ENCODE data around the gene PUSL1.

PUSL1 gene, protein sequence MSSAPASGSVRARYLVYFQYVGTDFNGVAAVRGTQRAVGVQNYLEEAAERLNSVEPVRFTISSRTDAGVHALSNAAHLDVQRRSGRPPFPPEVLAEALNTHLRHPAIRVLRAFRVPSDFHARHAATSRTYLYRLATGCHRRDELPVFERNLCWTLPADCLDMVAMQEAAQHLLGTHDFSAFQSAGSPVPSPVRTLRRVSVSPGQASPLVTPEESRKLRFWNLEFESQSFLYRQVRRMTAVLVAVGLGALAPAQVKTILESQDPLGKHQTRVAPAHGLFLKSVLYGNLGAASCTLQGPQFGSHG

DNA sequence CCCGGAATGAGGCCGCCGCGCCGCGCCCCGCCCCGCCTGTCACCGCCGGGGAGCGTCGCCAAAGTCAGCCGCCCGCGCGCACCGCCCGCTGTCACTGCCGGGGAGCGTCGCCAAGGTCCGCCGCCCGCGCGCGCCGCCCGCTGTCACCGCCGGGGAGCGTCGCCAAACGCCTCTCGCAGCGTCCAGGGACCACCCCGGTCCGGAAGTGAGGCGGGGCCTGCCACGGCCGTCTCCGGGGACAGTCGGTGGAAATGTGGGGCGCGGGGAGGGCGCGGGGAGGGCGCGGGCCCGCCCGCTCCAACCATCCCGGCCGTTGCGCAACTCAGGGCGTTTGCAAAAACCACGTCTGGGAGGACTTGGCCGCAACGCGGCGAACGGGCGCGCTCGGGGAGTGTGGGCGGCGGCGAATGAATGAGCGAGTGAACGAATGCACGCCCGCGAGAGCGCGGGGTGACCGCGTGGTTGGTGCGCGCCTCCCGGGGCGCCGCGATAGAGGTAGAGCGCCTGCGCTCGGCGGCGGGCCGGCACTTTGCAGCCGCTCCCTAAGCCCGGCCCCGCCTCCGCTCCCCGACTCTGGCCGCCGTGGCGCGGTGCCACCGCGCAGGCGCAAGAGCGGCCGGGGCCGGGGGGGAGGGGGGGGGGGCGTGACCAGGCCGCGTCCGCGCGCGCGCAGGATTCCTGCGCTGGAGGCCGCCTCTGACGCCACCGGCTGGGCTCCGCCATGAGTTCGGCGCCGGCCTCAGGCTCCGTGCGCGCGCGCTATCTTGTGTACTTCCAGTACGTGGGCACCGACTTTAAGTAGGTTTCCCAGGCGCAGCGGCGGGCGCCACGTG is at the start of gene PUSL1, which contains the start of gene ACAP3:
Gene PUSL1 (plus strand): TSS at position 675 of the 833 bp plus-strand sequence. CDS start 47 bp downstream, at position 722.
Gene ACAP3 (minus strand): TSS at position 8 of the 833 bp plus-strand sequence. CDS start 115 bp downstream, outside the sequence.
- DNase-seq (ENCODE audit: low read depth in 3 of 3), result peak; percentile 77 to 88 (median 82)

DNA sequence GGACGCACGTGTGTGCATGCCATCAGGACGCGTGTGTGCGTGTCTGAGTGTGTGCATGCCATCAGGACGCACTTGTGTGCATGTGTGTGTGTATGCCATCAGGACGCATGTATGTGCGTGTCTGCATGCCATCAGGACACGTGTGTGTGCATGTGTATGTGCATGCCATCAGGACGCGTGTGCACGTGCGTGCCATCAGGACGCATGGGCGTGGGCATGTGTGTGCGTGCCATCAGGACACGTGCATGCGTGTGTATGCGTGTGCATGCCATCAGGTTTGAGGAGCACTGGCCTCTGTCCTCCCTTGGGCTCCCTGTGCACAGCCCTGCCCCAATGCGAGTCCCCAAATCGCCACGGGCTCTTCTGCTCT is 49.3 kb upstream of the PUSL1 start:
- no peak for DNase-seq (ENCODE audit: low read depth in 3 of 3)

DNA sequence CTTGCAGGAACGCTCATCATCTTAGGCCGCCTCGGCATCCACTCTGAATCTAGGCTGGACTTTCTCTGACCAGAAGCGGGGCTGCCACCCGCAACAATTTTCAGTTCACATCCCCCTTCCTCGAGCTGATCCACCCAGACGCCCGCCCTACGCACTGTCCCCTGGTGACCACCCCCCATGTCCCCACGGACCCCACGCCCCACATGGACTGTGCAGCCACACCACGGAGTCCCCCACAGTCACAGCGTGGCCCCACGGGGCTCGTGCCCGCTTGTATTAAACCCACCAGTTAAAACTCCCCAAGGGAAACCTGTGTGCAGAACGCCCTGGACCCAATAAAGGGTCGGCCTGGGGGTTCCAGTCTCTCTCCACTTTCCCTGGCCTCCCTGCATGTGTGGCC is 48.9 kb upstream of the PUSL1 start:
- DNase-seq (ENCODE audit: low read depth in 3 of 3), result no peak

DNA sequence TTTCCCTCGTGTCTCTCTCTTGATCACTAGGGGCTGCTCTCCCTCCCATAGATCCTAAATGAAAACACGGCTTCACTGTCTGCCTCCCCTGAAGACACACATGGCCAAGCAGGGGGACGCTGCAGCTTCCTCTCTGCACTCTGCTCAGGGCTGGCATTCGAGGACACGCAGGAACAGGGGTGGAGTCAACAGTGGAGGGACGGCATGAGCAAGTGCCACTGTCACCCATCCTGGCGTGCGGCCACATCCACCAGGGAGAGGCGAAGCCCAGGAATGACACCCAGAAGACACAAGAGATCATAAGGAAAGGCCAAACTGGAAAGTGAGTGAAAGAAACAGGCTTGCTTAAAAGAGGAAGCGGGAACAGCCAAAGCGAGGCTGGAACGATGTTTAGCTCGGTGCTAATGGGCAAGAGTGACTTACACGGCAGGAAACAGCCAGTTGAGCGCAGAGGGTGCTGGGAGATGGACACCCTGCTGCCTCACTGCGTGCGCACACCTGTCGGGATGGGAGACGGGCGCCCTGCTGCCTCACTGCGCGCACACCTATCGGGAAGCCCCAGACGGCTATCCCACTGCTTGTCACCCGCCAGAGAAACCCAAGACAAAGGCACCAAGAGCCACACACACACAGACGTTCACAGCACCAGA is 48.3 kb upstream of the PUSL1 start:
- DNase-seq (ENCODE audit: low read depth in 3 of 3), result no peak

DNA sequence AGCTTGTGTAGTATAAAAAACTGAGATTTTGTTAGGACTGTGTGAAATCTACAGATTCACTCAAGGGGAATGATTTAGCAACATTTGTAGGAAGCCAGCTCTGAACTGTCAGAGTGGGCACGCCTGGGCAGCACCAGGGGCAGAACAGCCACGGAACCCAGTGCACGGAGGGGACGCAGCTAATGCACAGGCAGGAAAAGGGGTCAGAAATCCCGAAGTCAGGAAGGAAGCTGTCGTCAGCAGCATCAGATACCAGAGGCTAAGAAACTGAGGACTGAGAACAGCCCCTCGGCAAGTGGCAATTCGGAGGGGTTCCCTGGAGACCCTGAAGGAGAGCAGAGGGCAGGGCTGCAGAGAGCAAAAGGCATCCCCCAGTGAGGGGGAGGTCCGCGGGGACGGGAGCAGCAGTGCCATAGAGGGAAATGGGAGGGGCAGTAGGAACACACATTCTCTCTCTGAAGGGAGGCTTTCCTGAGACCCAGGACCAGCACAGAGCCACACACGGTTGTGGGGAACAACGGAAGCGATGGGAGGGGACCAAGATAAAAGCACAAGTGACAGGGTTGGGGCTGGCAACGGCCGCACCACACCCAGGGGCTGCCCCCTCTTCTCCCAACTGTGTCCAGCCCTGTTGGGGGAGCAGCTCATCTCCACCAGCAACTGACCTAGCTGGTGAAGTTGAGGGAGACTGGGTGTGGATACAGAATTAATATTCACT is 47.4 kb upstream of the PUSL1 start:
- DNase-seq (ENCODE audit: low read depth in 3 of 3), result no peak

DNA sequence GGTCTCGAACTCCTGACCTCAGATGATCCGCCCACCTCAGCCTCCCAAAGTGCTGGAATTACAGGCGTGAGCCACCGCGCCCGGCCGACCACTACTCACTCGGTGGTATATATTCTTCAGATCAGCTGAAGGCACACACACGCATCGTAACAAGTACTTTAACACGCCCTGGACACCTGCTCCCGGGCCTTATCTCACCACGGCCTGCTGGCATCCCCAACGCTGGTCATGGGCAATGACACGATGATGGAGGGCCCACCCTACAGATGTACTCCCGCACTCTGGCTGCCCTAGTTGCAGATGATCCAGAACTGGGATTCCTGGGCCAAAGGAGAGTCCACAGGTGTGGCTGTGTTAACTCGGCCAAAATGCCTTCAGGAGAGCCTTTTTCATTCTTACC is 46.3 kb upstream of the PUSL1 start:
- DNase-seq (ENCODE audit: low read depth in 3 of 3), result no peak

DNA sequence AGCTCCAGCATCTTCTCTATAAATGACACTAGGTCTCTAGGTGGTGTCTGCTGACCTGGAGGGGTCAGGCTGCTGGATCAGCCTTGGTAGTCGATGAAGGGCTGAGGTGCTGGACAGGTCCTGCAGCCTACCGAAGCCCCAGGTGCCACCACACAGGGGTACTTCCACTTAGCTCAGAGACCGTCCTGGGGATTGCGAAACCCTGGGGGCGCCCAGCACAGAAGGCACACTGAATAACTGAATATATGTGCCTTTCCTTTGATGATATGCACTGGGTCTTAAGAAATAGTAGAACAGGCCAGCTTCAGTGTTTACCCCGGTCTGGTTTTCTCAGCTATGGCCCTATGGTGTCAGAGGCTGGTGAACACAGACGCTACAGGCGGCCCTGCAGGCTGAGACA is 45.6 kb upstream of the PUSL1 start:
- DNase-seq (ENCODE audit: low read depth in 3 of 3), result no peak

DNA sequence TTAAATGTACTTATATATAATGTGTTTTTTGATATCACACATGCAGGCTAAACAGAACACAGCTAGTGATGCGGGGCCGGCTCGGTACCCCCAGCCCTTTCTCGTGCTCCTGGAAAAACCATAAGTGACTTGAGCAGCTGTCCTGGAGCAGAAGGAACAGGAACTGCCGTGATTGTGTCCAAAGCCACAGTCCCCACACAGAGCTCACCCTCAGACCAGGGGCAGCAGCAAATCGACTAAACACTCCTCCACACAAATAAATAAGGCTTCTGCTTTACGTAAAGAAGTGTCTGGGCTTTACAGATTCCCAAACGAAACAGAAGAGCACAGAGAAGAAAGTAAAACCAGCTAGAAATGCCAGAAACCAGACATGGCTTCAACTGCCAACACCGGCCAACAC is 44.4 kb upstream of the PUSL1 start:
- DNase-seq (ENCODE audit: low read depth in 3 of 3), result no peak

DNA sequence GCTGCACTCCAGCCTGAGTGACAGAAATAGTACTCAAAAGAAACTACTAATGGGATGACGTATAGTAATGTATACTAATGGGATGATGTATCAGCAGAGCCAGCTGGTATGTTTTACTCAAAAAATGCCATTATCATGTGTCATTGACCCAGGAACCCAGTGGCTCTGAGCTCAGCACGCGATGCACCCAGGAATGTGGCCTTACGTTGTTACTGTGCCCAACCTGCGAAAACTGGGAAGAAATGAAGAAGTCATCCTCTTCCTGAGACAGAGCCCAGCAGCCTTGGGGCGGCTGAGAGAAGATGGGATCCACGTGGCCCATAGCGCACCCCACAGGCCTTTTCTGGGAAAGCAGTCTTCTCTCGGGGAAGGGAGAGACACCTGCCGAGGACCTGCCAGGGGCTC is 43.5 kb upstream of the PUSL1 start:
- DNase-seq (ENCODE audit: low read depth in 3 of 3), result no peak

DNA sequence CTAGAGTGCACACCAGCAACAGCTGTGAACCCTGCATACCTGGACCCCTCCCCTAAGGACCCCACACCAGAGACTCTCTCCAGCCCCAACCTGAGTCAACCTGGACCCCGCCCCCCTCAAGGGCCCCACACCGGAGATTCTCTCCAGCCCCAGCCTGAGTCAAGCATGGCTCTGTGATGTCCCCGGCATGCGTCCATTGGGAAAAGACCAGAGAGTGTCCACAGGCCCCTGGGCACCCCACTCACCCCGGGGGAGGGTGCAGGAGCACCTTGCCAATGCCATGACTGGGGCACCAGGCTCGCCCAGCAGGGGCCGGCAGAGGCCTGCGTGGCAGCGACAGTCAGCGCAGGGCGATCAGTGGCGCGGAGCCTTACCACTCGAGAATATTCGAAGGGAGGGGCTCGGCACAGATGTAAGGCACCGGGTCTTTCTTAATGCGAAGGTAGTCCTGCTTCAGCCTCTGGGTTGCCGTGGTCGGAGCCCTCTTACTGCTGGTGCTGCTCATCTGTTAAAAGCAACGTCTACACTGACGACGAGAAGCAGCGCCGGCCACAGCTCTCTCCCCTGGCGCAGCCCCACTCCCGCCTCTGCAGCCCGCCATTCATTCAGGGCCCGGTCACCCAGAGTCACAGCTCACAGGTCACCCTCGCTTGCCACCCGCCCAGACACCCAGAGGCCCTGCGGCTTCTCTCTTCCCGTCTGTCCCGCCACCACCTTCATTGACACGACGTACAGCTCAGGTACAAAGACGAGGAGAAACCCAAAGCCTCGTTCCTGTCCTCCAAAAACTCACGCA is 40.7 kb upstream of the PUSL1 start:
- DNase-seq (ENCODE audit: low read depth in 3 of 3), result no peak

DNA sequence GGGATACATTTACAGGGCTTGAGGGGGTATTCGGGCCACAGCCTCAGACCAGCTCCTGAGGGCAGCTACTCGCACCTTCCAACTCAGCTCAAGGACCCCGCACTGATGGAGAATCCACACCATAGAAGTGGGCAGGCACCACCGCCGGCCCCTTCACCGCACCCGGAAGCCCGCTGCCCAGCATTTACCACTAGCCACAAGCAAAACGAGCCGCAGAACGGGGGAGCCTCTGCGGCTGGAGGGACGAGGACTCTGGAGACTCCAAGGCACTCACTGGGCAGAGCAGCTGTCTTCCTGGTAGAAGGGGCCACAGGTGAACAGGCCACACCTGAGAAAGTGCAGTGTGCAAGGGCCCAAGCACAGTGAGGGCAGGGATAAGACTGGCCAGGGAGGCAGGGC is 40.1 kb upstream of the PUSL1 start:
- DNase-seq (ENCODE audit: low read depth in 3 of 3), result no peak

DNA sequence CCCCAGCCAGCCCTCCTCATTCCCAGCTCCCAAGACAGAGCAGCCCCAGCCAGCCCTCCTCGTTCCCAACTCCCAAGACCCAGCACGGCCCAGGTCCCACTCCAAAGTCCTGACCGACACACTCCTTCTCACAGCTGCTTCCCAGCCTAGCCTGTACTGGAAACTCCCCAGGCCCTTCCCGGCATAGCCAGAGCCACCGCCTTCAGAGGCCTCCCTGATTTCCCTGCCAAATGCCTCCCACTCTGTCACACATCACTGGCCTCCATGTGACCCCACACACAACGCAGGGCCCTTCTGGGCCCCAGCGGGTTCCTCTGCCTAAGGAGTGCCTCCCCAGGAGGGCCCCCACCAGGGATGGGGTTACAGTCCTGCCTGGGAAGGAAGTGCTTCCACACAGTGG is 37.6 kb upstream of the PUSL1 start:
- DNase-seq (ENCODE audit: low read depth in 3 of 3), result no peak

DNA sequence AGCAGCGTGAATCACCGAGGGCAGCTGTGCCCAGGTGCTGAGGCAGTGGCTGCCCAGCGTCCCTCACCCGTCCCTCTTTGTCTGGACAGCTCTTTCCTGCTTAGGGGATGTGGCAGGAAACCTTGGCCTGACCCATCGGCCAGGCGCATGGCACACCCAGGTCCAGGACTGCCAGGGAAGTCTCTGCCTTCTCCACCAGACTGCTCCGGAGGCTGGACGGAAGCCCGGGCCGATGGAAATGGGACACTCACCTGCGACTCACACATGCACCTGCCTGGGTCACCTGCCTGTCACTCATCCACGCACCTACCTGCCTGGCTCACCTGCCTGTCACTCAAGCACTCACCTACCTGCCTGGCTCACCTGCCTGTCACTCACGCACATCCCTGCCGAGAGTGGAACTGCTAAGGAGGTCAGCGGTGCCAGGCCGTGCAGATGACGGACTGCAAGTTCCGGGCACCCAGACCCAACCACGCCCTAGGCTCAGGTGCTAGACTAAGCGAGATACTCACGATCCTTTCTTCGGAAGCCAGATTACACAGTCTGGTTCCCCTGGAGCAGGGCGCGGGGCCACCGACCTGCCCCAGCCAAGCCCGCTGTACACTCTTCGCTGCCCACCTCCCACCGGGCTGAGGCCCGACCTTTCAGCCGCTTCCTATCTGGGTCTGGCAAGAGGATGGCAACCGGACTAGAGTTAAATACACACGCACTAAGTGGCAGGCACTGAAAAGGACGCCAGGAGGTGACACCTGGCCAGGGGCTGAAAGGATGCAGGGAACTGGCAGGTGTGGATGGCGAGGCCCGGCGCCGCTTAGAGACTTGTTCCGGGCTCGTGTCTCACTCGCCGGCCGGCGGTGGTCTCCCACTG is 35.8 kb upstream of the PUSL1 start:
- no peak for DNase-seq (ENCODE audit: low read depth in 3 of 3)

DNA sequence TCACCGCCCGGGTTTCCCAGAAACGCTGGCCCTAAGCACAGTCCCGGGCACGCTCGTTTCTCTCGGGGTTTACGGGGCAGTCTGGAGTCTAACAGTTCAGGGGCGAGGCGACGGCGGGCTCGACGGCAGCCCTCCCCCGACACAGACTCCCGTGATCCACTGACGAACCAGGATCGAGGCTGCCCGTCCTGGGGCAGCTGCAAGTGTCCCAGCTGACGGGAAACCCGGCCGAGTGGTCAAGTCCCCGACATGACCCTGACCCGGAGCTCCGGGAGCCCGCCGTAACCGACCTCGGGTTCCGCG is 35.2 kb upstream of the PUSL1 start:
- no peak for DNase-seq (ENCODE audit: low read depth in 3 of 3)

DNA sequence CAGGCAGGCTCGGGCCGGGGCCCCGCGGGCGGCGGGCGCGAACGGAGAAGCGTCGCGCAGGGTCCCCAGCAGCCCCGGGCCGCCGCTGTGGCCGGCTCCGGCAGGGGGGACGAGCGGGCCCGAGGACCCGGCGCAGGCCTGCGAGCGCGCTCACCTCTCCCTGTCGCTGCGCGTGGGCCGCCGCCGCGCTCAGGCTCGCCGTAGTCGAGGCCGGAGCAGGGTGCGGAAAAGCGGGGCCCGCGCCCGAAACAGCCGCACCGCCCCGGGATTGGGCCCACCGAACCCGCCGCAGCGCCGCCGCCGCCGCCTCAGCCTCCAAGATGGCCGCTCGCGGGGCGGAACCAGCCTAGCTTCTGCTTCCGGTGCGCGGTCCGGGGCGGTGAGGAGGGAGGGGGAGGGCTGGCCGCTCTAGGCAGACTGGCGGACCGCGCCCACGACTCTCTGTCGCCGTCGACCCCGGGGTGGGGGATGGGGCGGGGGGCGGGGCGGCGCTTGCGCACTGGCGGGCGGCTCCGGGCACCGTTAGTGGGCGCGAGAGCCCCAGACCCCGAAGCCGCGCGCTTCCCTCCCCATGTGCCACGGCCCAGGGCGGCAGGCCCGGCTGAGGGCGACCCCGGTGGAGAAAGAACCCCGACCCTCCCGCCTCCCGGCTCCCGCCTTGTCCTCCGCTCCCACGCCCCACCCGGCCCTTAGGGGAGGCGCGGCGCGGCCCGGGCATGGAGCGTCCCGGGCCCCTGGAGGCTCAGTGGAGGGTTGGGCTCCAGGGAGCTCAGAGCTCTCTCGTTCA is 34.7 kb upstream of the PUSL1 start, which contains the start of gene UBE2J2:
Gene UBE2J2 (minus strand): TSS at position 343 of the 787 bp plus-strand sequence. CDS start 5,862 bp downstream, outside the sequence.
- DNase-seq (ENCODE audit: low read depth in 3 of 3), result peak; percentile 90 to 95 (median 92)

DNA sequence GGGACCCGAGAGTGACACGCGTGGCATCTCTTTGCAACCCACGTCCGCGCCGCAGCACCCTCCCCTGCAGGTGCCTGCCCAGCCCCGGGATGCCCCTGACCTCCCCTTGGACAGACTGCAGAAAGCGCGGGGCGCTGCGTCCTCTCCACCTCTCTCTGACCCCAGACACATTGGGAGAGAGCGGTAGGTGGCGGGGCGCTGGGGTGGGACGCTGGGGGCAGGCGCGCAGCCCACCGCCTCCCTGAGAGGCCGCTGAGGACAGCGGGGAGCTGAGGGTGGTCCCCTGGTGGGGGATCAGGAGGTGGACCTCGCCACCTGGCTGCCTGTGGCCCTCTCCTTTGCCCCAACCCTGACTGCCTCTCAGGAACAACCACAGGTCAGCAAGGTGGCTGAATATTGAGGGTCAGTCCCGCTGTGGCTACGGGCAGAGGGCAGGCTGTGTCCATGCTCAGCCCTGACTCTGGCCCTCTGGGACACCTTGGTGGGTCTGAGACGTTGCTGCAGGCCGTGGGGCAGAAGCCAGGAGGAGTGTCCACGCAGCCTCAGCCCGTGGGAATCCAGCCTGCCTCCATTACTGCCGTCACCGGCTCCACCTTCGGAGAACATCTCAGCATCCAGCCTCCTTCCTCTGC is 34.0 kb upstream of the PUSL1 start:
- DNase-seq (ENCODE audit: low read depth in 3 of 3), result no peak

DNA sequence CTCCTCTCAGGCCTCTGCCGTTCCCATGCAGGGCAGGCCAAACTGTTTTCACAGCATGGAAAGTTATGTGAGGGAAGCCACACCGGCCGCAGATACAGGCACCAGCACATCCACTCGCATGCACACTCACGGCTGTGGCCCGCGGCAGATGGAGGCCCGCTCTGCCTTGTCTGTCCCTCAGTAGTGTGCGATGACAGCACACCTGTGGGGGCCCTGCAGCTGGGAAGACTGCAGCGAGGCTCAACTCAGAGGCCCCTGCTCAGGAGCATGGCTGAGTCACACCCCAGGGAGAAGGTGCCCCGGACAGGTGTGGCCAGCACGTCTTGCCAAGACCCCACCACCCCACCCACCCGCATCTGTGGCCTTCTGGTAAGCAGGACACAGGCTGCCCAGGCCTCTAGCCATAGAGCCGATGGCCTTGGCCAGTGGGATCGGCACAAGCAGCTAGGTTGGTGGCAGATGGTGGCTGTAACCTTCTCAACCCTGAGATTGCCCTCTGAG is 33.4 kb upstream of the PUSL1 start:
- no peak for DNase-seq (ENCODE audit: low read depth in 3 of 3)

DNA sequence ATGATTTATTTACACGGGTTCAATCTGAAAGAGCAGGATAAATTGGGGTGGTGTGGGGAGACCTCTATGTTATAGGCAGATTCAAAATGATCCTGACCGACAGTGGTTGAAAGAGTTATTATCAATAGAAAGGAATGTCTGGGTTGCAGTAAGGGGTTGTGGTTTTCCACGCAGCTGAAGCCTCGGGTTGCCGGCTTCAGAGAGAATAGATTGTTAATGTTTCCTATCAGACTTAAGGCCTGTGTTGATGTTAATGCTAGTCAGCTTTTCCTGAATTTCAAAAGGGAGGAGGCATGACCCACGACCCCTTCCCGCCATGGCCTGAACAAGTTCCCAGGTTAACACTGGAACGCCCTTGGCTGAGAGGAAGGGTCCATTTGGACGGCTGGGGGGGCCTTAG is 32.6 kb upstream of the PUSL1 start:
- no peak for DNase-seq (ENCODE audit: low read depth in 3 of 3)

DNA sequence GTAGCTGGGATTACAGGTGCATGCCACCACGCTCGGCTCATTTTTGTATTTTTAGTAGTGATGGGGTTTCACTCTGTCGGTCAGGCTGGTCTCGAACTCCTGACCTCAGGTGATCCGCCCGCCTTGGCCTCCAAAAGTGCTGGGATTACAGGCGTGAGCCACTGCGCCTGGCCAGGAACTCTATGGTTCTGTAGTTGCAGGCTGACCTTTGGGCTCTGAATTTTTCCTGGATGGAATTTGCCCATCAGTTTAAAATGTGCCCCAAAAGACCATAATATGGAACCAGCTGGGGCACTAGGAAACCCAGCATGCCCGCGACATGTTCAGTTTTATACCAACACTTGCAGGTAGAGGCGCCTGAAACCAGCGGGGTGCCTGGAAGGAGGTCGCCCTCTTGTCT is 29.8 kb upstream of the PUSL1 start:
- no peak for DNase-seq (ENCODE audit: low read depth in 3 of 3)

Measured in stimulated activated CD4-positive, alpha-beta T cell treated with anti-CD3 and anti-CD28 coated beads, TNF-alpha, amount 100 ng/mL, for 48 hours (primary cell).